Natural killer cell (primary cell): Measurements from ENCODE around the gene NBEAL2. TPM values are rescaled to one million over a fixed set of nuclear protein-coding genes. Genes with fewer than 3 reads are reported as not detected.

ENCODE experiments used
- ATAC-seq, 3 donors: fragments of 150-1000 bp in 2 of 3; fragments of 200-7000 bp in 1 of 3; cut with Tn5 transposase; 1 replicate in 1 of 3; 2 replicates in 2 of 3; pipeline ENCODE4 v1.10.0; 2021; ENCODE audit warnings: mild to moderate bottlenecking in 2 of 3, moderate library complexity in 2 of 3
- DNase-seq, 2 donors: peaks; one replicate each; pipeline versions ENCODE4 v3.0.0 to v3.0.0-alpha.2; 2013 to 2021; ENCODE audit warnings: mixed read lengths in 1 of 2
- H3K27ac ChIP-seq: one replicate; pipeline ENCODE4 v1.5.1; 2013; ENCODE audit warnings: mild to moderate bottlenecking, low read length
- H3K27me3 ChIP-seq: one replicate; pipeline ENCODE4 v1.6.1; 2013; ENCODE audit warnings: low read length; ENCODE audit not compliant: control insufficient read depth, insufficient read depth
- H3K36me3 ChIP-seq: one replicate; pipeline ENCODE4 v1.6.1; 2013; ENCODE audit warnings: low read length; ENCODE audit not compliant: control insufficient read depth, insufficient read depth
- H3K4me1 ChIP-seq: one replicate; pipeline ENCODE4 v1.6.1; 2013; ENCODE audit warnings: low read length; ENCODE audit not compliant: control insufficient read depth, insufficient read depth
- H3K4me3 ChIP-seq: one replicate; pipeline ENCODE4 v1.5.1; 2013; ENCODE audit warnings: low read length
- H3K9me3 ChIP-seq: one replicate; pipeline ENCODE4 v1.6.1; 2013; ENCODE audit warnings: low read length; ENCODE audit not compliant: control insufficient read depth, insufficient read depth
- H3K27ac Mint-ChIP-seq, 2 donors: one replicate each; pipeline ENCODE4 v1.8.0; 2022; ENCODE audit warnings: mild to moderate bottlenecking in 2 of 2, mixed read lengths in 2 of 2, moderate library complexity in 1 of 2
- H3K27me3 Mint-ChIP-seq, 2 donors: one replicate each; pipeline ENCODE4 v1.8.0; 2022; ENCODE audit warnings: low read depth in 2 of 2, mixed read lengths in 2 of 2
- H3K36me3 Mint-ChIP-seq: one replicate; pipeline ENCODE4 v1.8.0; 2022; ENCODE audit warnings: mixed read lengths
- H3K4me1 Mint-ChIP-seq, 2 donors: one replicate each; pipeline ENCODE4 v1.8.0; 2022; ENCODE audit warnings: mixed read lengths in 2 of 2
- H3K4me3 Mint-ChIP-seq: one replicate; pipeline ENCODE4 v1.8.0; 2022; ENCODE audit warnings: mild to moderate bottlenecking, moderate library complexity, mixed read lengths
- H3K9me3 Mint-ChIP-seq, 2 donors: one replicate each; pipeline ENCODE4 v1.8.0; 2022; ENCODE audit warnings: mixed read lengths in 2 of 2
- CTCF ChIP-seq: fragments of 200-600 bp; IDR thresholded peaks from one replicate; pipeline ENCODE4 v1.8.0; 2022; ENCODE audit warnings: antibody characterized with exemption
- WGBS: methylation state at CpG from one replicate; pipeline ENCODE4 v1.1.7; 2013; ENCODE audit warnings: missing lambda C conversion rate; ENCODE audit not compliant: insufficient coverage; 5-methylcytosine and 5-hydroxymethylcytosine counted together
- intact Hi-C: fragments of 100-400 bp; cut with micrococcal nuclease; formaldehyde crosslinking; loops from one replicate; pipeline ENCODE4 v1.14.2; 2022
- total RNA-seq, 4 donors: library from RNA; stranded (reverse); fragments of 120-200 nt in 1 of 4; gene quantifications; one replicate each; pipeline versions ENCODE4 v1.2.3 to v1.2.4, GENCODE V29; 2013 to 2022

NBEAL2 gene
- total RNA-seq, 3 donors from 2014 or later (not counting 1 experiment from before 2014, with no cell fraction given), result 453 to 536 (median 532) TPM

GRCh38 chr3:47002171-47003055 lies 22.9 kb downstream of the NBEAL2 start:
- no peak for DNase-seq
- H3K36me3 ChIP-seq, result peaks cover 98% of the 10 kb centered on the region
- Mint-ChIP-seq H3K9me3 (no peaks in the 10 kb centered on the region), H3K4me3 (no peak overlapping the region), H3K27ac (no peak overlapping the region), H3K4me1 (peaks cover 22 to 27% of the 10 kb centered on the region in 2 donors), H3K27me3 (no peaks in the 10 kb centered on the region), H3K36me3 (no peaks in the 10 kb centered on the region)
- no peak overlapping the region for H3K27ac ChIP-seq
- intact Hi-C loops, result no loop called here
- no peaks in the 10 kb centered on the region for H3K27me3 ChIP-seq
- H3K4me3 ChIP-seq, result no peak overlapping the region
- no peaks in the 10 kb centered on the region for H3K9me3 ChIP-seq
- no peak for ATAC-seq
- TF ChIP-seq CTCF, result no peak
- WGBS, result 97% methylated on average over 35 of the region's 35 CpGs
- peaks cover 29% of the 10 kb centered on the region for H3K4me1 ChIP-seq

- no peaks in the 10 kb centered on the region for H3K9me3 Mint-ChIP-seq
- ATAC-seq (no peak), DNase-seq (no peak)
- intact Hi-C loops, result no loop called here
- H3K27ac ChIP-seq, result no peak overlapping the region
- H3K4me3 Mint-ChIP-seq, result no peak overlapping the region
- H3K9me3 ChIP-seq, result no peaks in the 10 kb centered on the region
- no peak overlapping the region for H3K27ac Mint-ChIP-seq
- H3K4me3 ChIP-seq, result no peak overlapping the region
- TF ChIP-seq CTCF, result no peak
- H3K36me3 Mint-ChIP-seq, result no peaks in the 10 kb centered on the region
- H3K27me3 Mint-ChIP-seq, result no peaks in the 10 kb centered on the region
- peaks cover 98% of the 10 kb centered on the region for H3K36me3 ChIP-seq
- WGBS, result 97% methylated on average over 10 of the region's 10 CpGs
- peaks cover 20 to 23% of the 10 kb centered on the region in 2 donors for H3K4me1 Mint-ChIP-seq
- H3K27me3 ChIP-seq, result no peaks in the 10 kb centered on the region
- H3K4me1 ChIP-seq, result peaks cover 24% of the 10 kb centered on the region
Observed at GRCh38 chr3:47003056-47003410, 23.6 kb downstream of the NBEAL2 start.

GRCh38 chr3:47003461-47004368 lies 24.2 kb downstream of the NBEAL2 start:
- no peak for TF ChIP-seq CTCF
- Mint-ChIP-seq H3K4me3 (no peak overlapping the region), H3K27ac (no peak overlapping the region), H3K9me3 (no peaks in the 10 kb centered on the region), H3K36me3 (no peaks in the 10 kb centered on the region), H3K27me3 (no peaks in the 10 kb centered on the region), H3K4me1 (peaks cover 16 to 19% of the 10 kb centered on the region in 2 donors)
- peaks cover 98% of the 10 kb centered on the region for H3K36me3 ChIP-seq
- ATAC-seq, result no peak
- H3K9me3 ChIP-seq, result no peaks in the 10 kb centered on the region
- no peaks in the 10 kb centered on the region for H3K27me3 ChIP-seq
- H3K27ac ChIP-seq, result no peak overlapping the region
- DNase-seq, result no peak
- 97% methylated on average over 27 of the region's 27 CpGs for WGBS
- H3K4me3 ChIP-seq, result no peak overlapping the region
- H3K4me1 ChIP-seq, result peaks cover 21% of the 10 kb centered on the region
- intact Hi-C loops, result no loop called here
